Astrocyte (in vitro differentiated cells and primary cell): Measurements from ENCODE around the gene VIPR2.

Experiments
- CTCF ChIP-seq: IDR thresholded peaks from 2 replicates; pipeline ENCODE4 v1.5.1; 2011; ENCODE audit warnings: low read depth, mild to moderate bottlenecking, inconsistent platforms, low read length, moderate library complexity; ENCODE audit not compliant: insufficient read depth
- EZH2 ChIP-seq: IDR thresholded peaks from 2 replicates; pipeline ENCODE4 v1.6.1; 2012; ENCODE audit warnings: mild to moderate bottlenecking, low read length, inconsistent platforms; ENCODE audit not compliant: insufficient read depth

GRCh38 chr7:159017210-159017609 lies 127.5 kb downstream of the VIPR2 start:
- TF ChIP-seq CTCF (no peak), EZH2 (no peak)
